ENCODE results near the gene KRT73.

KRT73 gene

DNA sequence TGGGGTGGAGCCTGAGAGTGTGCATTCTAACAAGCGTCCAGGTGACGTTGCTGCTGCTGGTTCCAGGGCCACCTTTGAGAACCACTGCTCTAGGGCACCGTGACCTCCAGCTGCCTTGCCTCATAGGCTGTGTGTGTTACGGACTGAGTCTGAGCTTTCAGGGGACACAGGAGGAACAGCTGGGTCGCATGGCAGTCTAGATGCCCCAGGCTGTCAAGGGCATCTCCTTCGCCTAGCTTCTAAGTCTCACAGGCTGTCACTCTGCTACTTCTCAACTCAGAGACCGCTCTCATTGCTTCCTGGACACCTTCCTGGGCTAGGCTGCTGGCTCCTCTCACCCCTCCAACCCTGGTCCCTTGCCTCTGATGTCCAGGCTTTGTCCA is 965 bp downstream of the KRT73 start:
- DNase-seq (ENCODE audit: low read depth), result no peak

- DNase-seq (ENCODE audit: low read depth), result no peak
Observed at GRCh38 chr12:52616680-52617402, 1.5 kb downstream of the KRT73 start.

- DNase-seq (ENCODE audit: low read depth), result no peak
Observed at GRCh38 chr12:52615912-52616311, 2.4 kb downstream of the KRT73 start.

DNA sequence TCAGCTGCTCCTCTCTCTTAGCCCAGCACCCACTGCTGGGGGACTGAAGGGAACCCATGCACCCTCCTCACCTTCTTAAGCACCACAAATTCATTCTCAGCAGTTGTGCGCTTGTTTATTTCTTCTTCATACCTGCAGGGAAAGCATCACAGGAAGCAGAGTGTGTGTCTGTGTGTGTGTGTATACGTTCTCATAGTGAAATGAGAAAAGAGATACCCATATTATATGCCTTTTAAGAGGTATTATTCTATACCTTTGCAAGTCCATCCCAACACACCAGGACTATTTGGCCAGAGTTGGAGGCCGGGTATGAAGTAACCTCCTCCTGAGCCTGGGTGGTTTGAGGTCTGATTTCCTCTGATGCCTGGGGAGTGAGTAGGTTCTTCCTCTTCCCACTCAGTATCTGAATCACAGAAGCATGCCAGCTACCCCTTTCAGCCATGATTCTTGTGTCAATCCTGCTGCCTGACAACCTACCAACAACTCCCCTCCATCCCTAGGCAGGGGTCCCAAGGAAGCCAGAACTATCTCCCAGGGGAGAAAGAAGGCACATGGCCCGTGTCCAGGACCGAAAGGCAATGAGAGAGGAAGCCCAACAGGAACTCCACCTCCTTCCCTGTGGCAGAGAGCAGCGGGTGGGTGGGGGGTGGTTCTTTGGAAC is 3.0 kb downstream of the KRT73 start:
- no peak for DNase-seq (ENCODE audit: low read depth)

- no peak for DNase-seq (ENCODE audit: low read depth)
Observed at GRCh38 chr12:52614381-52615207, 3.8 kb downstream of the KRT73 start.

- no peak for DNase-seq (ENCODE audit: low read depth)
Observed at GRCh38 chr12:52613384-52614030, 4.9 kb downstream of the KRT73 start.

GRCh38 chr12:52612431-52613383 is 5.7 kb downstream of the KRT73 start:
- DNase-seq (ENCODE audit: low read depth), result no peak

DNA sequence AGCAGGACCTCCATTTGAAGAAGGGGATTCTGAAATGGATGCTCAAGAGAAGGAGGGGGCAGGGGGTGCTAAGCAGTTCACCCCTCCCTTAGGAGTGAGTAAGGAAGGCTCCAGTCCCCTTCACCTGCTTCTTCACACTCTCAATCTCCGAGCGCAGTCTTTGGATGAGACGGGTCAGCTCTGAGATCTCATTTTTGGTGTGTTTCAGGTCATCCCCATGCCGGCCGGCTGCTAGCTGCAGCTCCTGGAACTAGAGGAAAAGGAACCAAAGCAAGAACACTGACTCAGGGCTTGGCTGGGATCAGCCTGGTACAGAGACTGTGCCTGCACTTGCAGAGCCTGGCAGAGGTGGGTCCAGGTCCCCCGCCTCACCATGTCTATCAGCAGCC is 7.3 kb downstream of the KRT73 start:
- no peak for DNase-seq (ENCODE audit: low read depth)

DNA sequence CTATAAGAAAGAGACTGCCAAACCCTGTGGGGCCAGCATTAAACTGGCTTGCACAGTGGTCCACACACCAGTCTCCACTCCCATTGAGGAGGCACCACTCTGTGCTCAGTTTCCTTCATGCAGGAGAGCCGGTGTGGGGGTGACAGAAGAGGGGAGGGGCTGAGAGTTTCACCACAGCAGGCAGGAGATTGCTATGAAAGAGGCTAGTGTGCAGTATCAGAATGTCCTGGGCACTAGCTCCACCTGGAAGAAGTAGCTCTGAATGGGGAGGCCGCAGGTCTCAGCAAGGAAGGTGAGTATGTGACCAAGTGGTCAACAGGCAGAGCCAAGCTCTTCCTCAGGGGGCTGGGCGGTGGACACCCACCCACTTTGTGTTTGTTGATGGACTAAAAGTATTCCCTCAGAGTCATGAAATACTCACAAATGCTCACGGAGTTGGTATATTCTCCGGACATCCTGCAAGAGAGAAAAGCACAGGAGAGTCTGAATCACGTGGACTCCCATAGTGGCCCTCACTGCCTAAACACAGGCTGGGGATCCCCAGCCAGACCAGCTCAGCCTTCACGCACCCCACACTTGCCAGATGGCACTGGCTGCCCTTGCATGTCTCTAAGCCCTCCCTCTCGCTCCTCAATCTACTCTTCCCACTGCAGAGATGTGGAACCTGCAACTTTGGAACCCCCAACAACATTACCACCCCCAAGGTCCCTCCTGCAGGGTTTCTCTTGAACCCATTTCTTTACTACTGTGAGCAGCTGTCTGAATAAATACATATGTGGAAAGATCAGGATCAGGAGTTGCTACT is 9.3 kb downstream of the KRT73 start:
- no peak for DNase-seq (ENCODE audit: low read depth)

- no peak for DNase-seq (ENCODE audit: low read depth)
Observed at GRCh38 chr12:52608161-52608560, 10.2 kb downstream of the KRT73 start.

DNA sequence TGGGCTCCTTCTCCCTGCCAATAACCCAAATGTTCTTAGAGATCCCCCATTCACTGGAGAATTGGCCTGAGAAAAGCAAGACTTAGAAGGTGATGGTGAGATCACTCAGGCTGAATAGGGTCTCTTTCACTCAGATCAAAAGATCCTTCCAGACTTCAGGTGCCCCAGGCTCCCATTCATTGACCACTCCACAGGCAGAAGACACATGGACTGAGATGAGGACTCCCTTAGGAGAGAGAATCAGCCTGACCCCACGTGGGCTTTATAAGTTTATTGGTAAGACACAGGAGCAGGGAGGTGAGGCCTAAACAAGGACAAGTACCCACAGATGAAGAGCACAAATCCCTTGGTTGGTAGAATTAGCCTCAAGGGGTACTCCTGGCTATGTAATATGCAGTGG is 11.0 kb downstream of the KRT73 start:
- no peak for DNase-seq (ENCODE audit: low read depth)

DNA sequence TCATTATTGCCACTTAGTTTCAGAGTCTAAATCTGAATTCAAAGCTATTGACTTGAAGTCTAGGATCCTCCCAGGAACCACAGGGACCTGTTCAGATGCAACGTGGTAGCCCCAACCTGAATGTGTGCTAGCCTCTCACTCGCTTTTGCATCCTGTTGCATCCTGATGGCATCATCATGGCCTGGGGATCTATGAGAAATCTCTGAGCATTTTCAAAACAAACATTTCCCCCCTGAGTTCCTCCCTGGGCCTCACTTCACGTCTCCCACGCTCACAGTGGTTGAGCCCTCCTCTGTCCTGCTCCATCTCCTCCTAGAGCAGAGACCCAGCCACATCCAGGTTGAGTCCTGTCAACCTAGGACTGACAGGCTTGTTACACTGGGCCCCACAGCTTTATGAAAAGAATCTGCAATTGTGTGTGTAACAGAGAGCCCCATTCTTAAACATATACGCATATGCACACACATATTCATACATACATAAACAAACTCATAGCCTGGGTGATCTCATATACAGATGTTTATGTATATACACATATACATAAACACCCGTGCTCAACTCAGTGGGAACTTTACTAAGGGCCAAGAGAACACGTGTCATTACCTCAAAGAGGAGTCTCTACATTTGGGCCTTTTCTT is 11.7 kb downstream of the KRT73 start:
- no peak for DNase-seq (ENCODE audit: low read depth)

DNA sequence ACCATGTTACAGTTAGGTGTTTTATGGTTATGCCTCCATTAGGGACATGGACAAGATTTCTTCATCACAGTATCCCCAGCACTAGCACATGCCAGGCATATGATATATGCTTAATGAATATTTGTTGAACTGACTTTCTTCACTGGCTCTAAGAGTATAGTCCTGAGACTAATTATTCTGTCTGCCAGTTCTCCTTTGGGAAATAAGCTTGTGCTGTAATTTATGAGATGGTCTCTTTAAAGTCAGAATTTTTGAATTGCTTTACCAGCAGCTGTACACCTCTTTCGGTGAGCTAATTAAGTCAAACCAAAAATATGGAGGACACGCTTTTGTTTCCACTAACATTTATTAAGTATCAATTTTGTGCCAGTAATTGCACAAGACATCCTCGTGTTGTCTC is 12.3 kb downstream of the KRT73 start:
- no peak for DNase-seq (ENCODE audit: low read depth)

DNA sequence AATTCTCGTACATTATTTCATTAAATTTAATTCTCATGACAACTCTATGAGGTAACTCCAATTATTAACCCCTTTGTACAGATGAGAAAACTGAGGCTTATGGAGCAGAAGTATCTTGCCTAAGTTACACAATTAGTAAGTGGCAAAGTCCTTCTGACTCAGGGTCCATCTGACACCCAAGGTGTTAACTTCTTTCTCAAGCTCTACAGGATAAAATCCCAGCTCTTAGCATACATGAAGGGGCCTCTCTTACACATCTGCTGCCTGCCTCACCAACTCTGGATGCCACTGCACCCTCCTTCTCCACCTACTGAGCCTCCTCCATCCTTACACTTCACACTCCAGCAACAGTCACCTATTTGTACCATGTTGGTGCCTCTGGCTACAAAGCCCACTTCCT is 12.8 kb downstream of the KRT73 start:
- no peak for DNase-seq (ENCODE audit: low read depth)

DNA sequence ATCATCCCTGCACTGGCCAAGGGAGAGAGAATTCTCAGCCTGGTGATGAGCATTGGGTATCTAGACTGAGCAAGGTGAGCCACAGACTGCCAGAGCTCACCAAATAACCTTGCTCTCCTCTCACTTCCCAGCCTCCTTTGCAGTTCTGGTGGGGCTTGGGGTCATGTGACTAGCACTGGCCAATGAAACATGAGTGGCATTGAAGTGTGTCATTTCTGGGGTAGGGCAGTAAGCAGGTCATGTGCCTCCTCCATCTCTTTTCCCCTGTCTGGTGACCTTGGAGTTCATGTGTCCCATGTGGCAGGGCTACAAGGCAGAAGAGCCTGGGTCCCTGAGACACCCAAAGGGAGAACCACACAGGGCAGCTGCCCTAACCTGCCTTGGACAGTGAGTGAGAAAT is 13.5 kb downstream of the KRT73 start:
- DNase-seq (ENCODE audit: low read depth), result no peak

GRCh38 chr12:52603314-52603713 is 15.0 kb downstream of the KRT73 start:
- DNase-seq (ENCODE audit: low read depth), result no peak

DNA sequence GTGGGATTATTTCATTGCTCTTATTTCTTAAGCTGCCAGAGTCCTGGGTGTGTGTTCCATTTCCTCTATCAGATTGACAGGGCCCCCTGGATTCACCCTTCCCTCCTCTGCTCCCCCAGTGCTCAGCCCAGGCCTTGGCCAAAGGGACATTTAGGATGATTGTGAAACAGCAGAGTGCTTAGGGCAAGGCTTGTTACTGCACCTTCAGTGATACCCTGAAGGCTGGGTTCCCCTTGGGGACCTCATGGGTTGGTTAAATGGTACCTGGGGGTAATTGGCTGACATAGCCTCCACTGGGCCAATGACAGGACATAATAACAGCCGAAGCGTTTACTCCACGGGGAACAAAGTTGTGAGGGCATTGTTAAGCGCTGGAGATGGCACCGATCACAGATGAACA is 15.8 kb downstream of the KRT73 start:
- DNase-seq (ENCODE audit: low read depth), result no peak

- DNase-seq (ENCODE audit: low read depth), result no peak
Observed at GRCh38 chr12:52601671-52602070, 16.7 kb downstream of the KRT73 start.

- no peak for DNase-seq (ENCODE audit: low read depth)
Observed at GRCh38 chr12:52600941-52601481, 17.3 kb downstream of the KRT73 start, which contains the start of gene KRT72. Gene KRT72 (minus strand): TSS chr12:52601463. CDS start chr12:52601452, 11 bp downstream.

DNA sequence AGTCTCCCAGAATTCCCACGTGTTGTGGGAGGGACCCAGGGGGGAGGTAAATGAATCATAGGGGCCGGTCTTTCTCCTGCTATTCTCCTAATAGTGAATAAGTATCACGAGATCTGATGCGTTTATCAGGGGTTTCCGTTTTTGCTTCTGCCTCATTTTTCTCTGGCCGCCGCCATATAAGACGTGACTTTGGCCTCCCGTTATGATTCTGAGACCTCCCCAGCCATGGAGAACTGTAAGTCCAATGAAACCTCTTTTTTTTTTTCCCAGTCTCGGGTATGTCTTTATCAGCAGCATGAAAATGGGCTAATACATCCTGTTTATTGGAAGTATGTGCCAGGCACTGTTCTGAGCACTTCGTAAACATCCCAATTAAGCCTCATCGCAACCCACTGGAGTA is 17.9 kb downstream of the KRT73 start:
- DNase-seq (ENCODE audit: low read depth), result no peak

All from T-helper 22 cell (primary cell).